Measurements from ENCODE around the gene ATAD3A. TPM values are rescaled to one million over a fixed set of nuclear protein-coding genes. Genes with fewer than 3 reads are reported as not detected.

Gene ATAD3A
- total RNA-seq, 3 donors from 2014 or later (not counting 1 experiment from before 2014, with no cell fraction given), result 17.3 to 37.3 (median 22.2) TPM

- no peak overlapping the region for H3K4me3 Mint-ChIP-seq
- 89% methylated on average over 19 of the region's 19 CpGs for WGBS (ENCODE audit: insufficient coverage)
- H3K4me1 ChIP-seq (ENCODE audit: control insufficient read depth, insufficient read depth, low read length), result no peaks in the 10 kb centered on the region
- H3K36me3 Mint-ChIP-seq, result no peaks in the 10 kb centered on the region
- no peak overlapping the region for H3K27ac ChIP-seq (ENCODE audit: low read length)
- H3K4me3 ChIP-seq (ENCODE audit: low read length), result no peak overlapping the region
- H3K36me3 ChIP-seq (ENCODE audit: control insufficient read depth, insufficient read depth, low read length), result peaks cover 3% of the 10 kb centered on the region
- H3K4me1 Mint-ChIP-seq, result peaks cover 0 to 4% of the 10 kb centered on the region in 2 donors
- no peak overlapping the region for H3K27ac Mint-ChIP-seq
- no peak for TF ChIP-seq CTCF (IDR thresholded peaks at IDR 0.05)
- no peaks in the 10 kb centered on the region for H3K9me3 Mint-ChIP-seq
- intact Hi-C loops (cut with micrococcal nuclease), result no loop called here
- DNase-seq (no peak), ATAC-seq (no peak)
- no peaks in the 10 kb centered on the region for H3K9me3 ChIP-seq (ENCODE audit: control insufficient read depth, insufficient read depth, low read length)
- no peaks in the 10 kb centered on the region for H3K27me3 ChIP-seq (ENCODE audit: control insufficient read depth, insufficient read depth, low read length)
- H3K27me3 Mint-ChIP-seq (ENCODE audit: low read depth in 2 of 2), result no peaks in the 10 kb centered on the region
These were observed 35.5 kb downstream of the ATAD3A start for GRCh38 chr1:1547476-1547875.

- intact Hi-C loops (cut with micrococcal nuclease), result no loop called here
- Mint-ChIP-seq H3K36me3 (no peaks in the 10 kb centered on the region), H3K4me3 (no peak overlapping the region), H3K27me3 (ENCODE audit: low read depth in 2 of 2) (no peaks in the 10 kb centered on the region), H3K9me3 (no peaks in the 10 kb centered on the region), H3K4me1 (peaks cover 0 to 4% of the 10 kb centered on the region in 2 donors), H3K27ac (no peak overlapping the region)
- WGBS (ENCODE audit: insufficient coverage), result 95% methylated on average over 14 of the region's 14 CpGs
- H3K27me3 ChIP-seq (ENCODE audit: control insufficient read depth, insufficient read depth, low read length), result no peaks in the 10 kb centered on the region
- H3K4me3 ChIP-seq (ENCODE audit: low read length), result no peak overlapping the region
- no peak for DNase-seq
- H3K36me3 ChIP-seq (ENCODE audit: control insufficient read depth, insufficient read depth, low read length), result no peaks in the 10 kb centered on the region
- H3K9me3 ChIP-seq (ENCODE audit: control insufficient read depth, insufficient read depth, low read length), result no peaks in the 10 kb centered on the region
- TF ChIP-seq CTCF (IDR thresholded peaks at IDR 0.05), result no peak
- H3K4me1 ChIP-seq (ENCODE audit: control insufficient read depth, insufficient read depth, low read length), result no peaks in the 10 kb centered on the region
- no peak overlapping the region for H3K27ac ChIP-seq (ENCODE audit: low read length)
- ATAC-seq, result no peak
These were observed 36.6 kb downstream of the ATAD3A start for GRCh38 chr1:1548591-1548990.

- TF ChIP-seq CTCF (IDR thresholded peaks at IDR 0.05), result no peak
- Mint-ChIP-seq H3K4me1 (peaks cover 0 to 9% of the 10 kb centered on the region in 2 donors), H3K9me3 (no peaks in the 10 kb centered on the region), H3K4me3 (no peak overlapping the region), H3K36me3 (no peaks in the 10 kb centered on the region), H3K27me3 (ENCODE audit: low read depth in 2 of 2) (no peaks in the 10 kb centered on the region), H3K27ac (no peak overlapping the region)
- intact Hi-C loops (cut with micrococcal nuclease), result no loop called here
- H3K4me1 ChIP-seq (ENCODE audit: control insufficient read depth, insufficient read depth, low read length), result peaks cover 6% of the 10 kb centered on the region
- ATAC-seq (no peak), DNase-seq (no peak)
- H3K27ac ChIP-seq (ENCODE audit: low read length), result no peak overlapping the region
- H3K27me3 ChIP-seq (ENCODE audit: control insufficient read depth, insufficient read depth, low read length), result no peaks in the 10 kb centered on the region
- H3K9me3 ChIP-seq (ENCODE audit: control insufficient read depth, insufficient read depth, low read length), result no peaks in the 10 kb centered on the region
- H3K36me3 ChIP-seq (ENCODE audit: control insufficient read depth, insufficient read depth, low read length), result no peaks in the 10 kb centered on the region
- 97% methylated on average over 5 of the region's 7 CpGs for WGBS (ENCODE audit: insufficient coverage)
- no peak overlapping the region for H3K4me3 ChIP-seq (ENCODE audit: low read length)
These were observed 38.1 kb downstream of the ATAD3A start for GRCh38 chr1:1550087-1550486.

Measured in natural killer cell (primary cell).